DND-41 (cell line): ENCODE results near the gene BCL2L2.
A peak's percentile ranks its signal among the peaks of the same experiment; 100 is the strongest.

ENCODE experiments used
- ATAC-seq: fragments of 200-7000 bp; cut with Tn5 transposase; 3 replicates; pipeline ENCODE4 v1.9.1; 2021; ENCODE audit warnings: low read depth; ENCODE audit not compliant: insufficient read depth
- DNase-seq: peaks from one replicate; pipeline ENCODE4 v3.0.0-alpha.2; 2020
- H2AFZ ChIP-seq: 2 replicates; pipeline ENCODE4 v1.6.0; 2012; ENCODE audit warnings: low read depth, low read length
- H3K27ac ChIP-seq: 2 replicates; pipeline ENCODE4 v1.5.1; 2012; ENCODE audit warnings: low read length, inconsistent platforms
- H3K27me3 ChIP-seq: fragments of 200-600 bp; sonication (generic); 2 replicates; pipeline ENCODE4 v1.6.0; 2012; ENCODE audit warnings: low read length, mild to moderate bottlenecking, inconsistent platforms; ENCODE audit not compliant: insufficient read depth, poor library complexity
- H3K36me3 ChIP-seq: 2 replicates; pipeline ENCODE4 v1.5.1; 2012; ENCODE audit warnings: low read length, inconsistent platforms; ENCODE audit not compliant: insufficient read depth
- H3K4me1 ChIP-seq: 2 replicates; pipeline ENCODE4 v1.5.1; 2012; ENCODE audit warnings: mild to moderate bottlenecking, low read length; ENCODE audit not compliant: insufficient read depth
- H3K4me2 ChIP-seq: 2 replicates; pipeline ENCODE4 v1.6.0; 2012; ENCODE audit warnings: mild to moderate bottlenecking, moderate library complexity, low read length, inconsistent platforms; ENCODE audit not compliant: insufficient read depth
- H3K4me3 ChIP-seq, 2 experiments: fragments of 200-600 bp in 1 of 2; shearing (Covaris generic) in 1 of 2; 2 replicates each; pipeline ENCODE4 v1.5.1; 2012 to 2016; ENCODE audit warnings: inconsistent platforms in 2 of 2, low read length in 2 of 2, mild to moderate bottlenecking in 2 of 2, low read depth in 1 of 2, moderate library complexity in 1 of 2
- H3K79me2 ChIP-seq: 2 replicates; pipeline ENCODE4 v1.6.0; 2012; ENCODE audit warnings: low read length, inconsistent platforms; ENCODE audit not compliant: insufficient read depth
- H3K9ac ChIP-seq: 2 replicates; pipeline ENCODE4 v1.6.0; 2012; ENCODE audit warnings: low read depth, mild to moderate bottlenecking, inconsistent platforms, low read length, moderate library complexity
- H3K9me3 ChIP-seq: 2 replicates; pipeline ENCODE4 v1.5.1; 2012; ENCODE audit warnings: low read length, moderate library complexity, mild to moderate bottlenecking, inconsistent platforms; ENCODE audit not compliant: insufficient read depth, severe bottlenecking
- H4K20me1 ChIP-seq: 2 replicates; pipeline ENCODE4 v1.6.0; 2012; ENCODE audit warnings: low read length; ENCODE audit not compliant: insufficient read depth
- EZH2 ChIP-seq: IDR thresholded peaks from 3 replicates; pipeline ENCODE4 v1.6.1; 2012; ENCODE audit warnings: borderline replicate concordance, low read depth, mild to moderate bottlenecking, moderate library complexity, low read length, inconsistent platforms; ENCODE audit not compliant: severe bottlenecking
- TF ChIP-seq, protein P1 (sequence below): IDR thresholded peaks from 2 replicates; pipeline ENCODE4 v1.5.1; 2012; ENCODE audit warnings: borderline replicate concordance, low read length, moderate library complexity, mild to moderate bottlenecking; ENCODE audit not compliant: poor library complexity, severe bottlenecking; ENCODE audit errors: extremely low read depth

The BCL2L2 gene

DNA sequence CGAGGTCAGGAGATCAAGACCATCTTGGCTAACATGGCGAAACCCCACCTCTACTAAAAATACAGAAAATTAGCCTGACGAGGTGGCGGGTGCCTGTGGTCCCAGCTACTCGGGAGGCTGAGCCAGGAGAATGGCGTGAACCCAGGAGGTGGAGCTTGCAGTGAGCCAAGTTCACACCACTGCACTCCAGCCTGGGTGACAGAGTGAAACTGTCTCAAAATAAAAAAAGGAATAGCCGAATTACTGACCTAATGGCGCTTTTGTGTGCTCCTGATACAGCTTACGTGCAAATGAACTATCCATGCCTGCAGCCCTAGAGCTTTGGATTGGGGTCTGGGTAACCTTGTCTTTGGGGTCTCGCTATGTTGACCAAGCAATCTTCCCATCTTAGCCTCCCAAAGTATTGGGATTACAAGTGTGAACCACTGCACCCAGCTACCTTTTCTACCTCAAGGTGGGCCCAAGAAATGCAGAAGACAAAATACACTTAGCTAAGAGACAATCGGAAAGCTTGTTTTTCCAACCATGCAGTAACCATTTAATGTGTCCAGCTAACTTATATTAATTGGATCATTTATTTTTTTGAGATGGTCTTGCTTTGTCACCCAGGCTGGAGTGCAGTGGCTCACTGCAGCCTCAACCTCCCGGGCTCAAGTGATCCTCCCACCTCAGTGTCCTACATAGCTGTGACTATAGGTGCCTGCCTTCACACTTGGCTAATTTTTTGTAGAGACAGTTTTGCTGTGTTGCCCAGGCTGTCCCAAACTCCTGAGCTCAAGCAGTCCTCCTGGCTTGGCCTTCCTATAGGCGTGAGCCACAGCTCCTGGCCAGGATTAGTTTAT lies 20.1 kb downstream of the BCL2L2 start:
- Histone ChIP-seq H4K20me1 (peaks cover 22% of the 10 kb centered on the region), H2AFZ (no peak overlapping the region), H3K36me3 (peaks cover 36% of the 10 kb centered on the region), H3K79me2 (peaks cover 26% of the 10 kb centered on the region), H3K9ac (no peak overlapping the region), H3K27me3 (no peaks in the 10 kb centered on the region), H3K4me1 (peaks cover 21% of the 10 kb centered on the region), H3K4me3 (no peak overlapping the region), H3K27ac (no peak overlapping the region), H3K4me2 (no peak overlapping the region), H3K9me3 (no peaks in the 10 kb centered on the region)
- TF ChIP-seq, protein P1, sequence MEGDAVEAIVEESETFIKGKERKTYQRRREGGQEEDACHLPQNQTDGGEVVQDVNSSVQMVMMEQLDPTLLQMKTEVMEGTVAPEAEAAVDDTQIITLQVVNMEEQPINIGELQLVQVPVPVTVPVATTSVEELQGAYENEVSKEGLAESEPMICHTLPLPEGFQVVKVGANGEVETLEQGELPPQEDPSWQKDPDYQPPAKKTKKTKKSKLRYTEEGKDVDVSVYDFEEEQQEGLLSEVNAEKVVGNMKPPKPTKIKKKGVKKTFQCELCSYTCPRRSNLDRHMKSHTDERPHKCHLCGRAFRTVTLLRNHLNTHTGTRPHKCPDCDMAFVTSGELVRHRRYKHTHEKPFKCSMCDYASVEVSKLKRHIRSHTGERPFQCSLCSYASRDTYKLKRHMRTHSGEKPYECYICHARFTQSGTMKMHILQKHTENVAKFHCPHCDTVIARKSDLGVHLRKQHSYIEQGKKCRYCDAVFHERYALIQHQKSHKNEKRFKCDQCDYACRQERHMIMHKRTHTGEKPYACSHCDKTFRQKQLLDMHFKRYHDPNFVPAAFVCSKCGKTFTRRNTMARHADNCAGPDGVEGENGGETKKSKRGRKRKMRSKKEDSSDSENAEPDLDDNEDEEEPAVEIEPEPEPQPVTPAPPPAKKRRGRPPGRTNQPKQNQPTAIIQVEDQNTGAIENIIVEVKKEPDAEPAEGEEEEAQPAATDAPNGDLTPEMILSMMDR = peak; percentile 13
- TF ChIP-seq EZH2 = no peak
- ATAC-seq (peak; percentile 17; the same call in 1 of the 3 replicates), DNase-seq (no peak)

DNA sequence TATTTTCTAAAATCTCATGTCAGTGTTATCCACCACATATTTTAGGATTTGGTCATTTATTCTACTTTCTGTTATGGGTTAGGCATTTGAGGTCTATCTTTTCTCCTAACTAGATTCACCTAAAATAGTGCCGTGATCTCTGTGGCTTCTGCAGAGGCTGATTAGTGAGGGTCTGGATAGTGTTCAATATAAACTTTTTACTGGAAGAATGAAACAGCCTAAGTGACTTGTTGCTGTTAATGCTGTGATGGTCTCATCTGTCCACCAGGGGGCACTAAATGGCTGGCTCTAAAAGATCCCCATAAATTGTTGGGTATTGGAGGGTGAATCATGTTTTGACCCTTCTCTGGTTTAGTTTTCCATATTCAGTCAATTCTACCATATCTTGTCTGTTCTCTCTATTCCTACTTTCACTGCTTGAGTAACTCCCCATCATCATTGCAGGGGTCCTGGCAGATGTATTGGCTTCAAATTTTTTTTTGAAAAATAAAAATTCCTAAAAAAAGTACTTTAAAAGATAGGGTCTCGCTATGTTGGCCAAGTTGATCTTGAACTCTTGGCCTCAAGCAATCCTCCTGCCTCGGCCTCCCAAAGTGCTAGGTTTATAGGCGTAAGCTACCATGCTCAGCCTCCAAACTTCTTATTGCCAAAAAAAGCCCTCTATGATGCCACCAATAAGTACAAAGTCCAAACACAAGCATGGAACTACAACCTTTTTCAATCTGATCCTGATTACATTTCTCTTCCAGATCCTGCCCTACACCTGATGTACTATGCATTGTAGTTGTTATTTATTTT lies 21.5 kb downstream of the BCL2L2 start:
- H3K4me3 ChIP-seq = no peak overlapping the region
- peaks cover 11% of the 10 kb centered on the region for H3K4me1 ChIP-seq
- TF ChIP-seq EZH2 = no peak
- TF ChIP-seq, protein P1 = peak; percentile 90
- peaks cover 9% of the 10 kb centered on the region; the same call in 1 of the 2 replicates for H4K20me1 ChIP-seq
- no peak overlapping the region for H3K27ac ChIP-seq
- peaks cover 24% of the 10 kb centered on the region for H3K36me3 ChIP-seq
- H2AFZ ChIP-seq = no peak overlapping the region
- peaks cover 11% of the 10 kb centered on the region for H3K79me2 ChIP-seq
- DNase-seq (peak; percentile 66), ATAC-seq (peak; percentile 81)
- no peak overlapping the region for H3K9ac ChIP-seq
- no peaks in the 10 kb centered on the region for H3K9me3 ChIP-seq
- no peaks in the 10 kb centered on the region for H3K27me3 ChIP-seq
- no peak overlapping the region for H3K4me2 ChIP-seq

DNA sequence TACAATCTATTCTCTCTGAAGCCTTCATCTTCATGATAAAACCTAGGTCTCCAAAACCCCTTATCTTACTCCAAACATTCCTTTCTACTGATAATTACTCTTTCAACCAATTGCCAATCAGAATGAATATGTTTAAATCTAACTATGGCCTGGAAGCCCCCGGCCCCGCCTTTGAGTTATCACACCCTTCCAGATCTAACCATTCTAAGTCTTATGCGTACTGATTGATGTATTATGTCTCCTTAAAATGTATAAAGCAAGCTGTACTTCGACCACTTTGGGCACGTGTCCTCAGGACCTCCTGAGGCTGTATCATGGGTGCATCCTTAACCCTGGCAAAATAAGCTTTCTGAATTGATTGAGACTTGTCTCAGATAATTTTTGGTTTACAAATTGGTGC lies 29.0 kb downstream of the BCL2L2 start:
- DNase-seq (no peak), ATAC-seq (no peak)
- Histone ChIP-seq H3K27me3 (no peaks in the 10 kb centered on the region), H4K20me1 (no peaks in the 10 kb centered on the region), H3K9ac (no peak overlapping the region), H3K36me3 (no peaks in the 10 kb centered on the region), H3K4me3 (no peak overlapping the region), H3K79me2 (no peaks in the 10 kb centered on the region), H3K4me2 (no peak overlapping the region), H3K27ac (no peak overlapping the region), H3K9me3 (peaks cover 16% of the 10 kb centered on the region), H2AFZ (no peak overlapping the region), H3K4me1 (no peaks in the 10 kb centered on the region)
- TF ChIP-seq EZH2 = no peak
- TF ChIP-seq, protein P1 = no peak
